PFSK-1 (cell line): ENCODE data around the gene CDKN2AIPNL.

Experiments
- FOXP2 ChIP-seq: optimal IDR thresholded peaks from 2 replicates; pipeline ENCODE3; 2011; ENCODE audit warnings: borderline replicate concordance, control low read depth, inconsistent platforms; ENCODE audit not compliant: insufficient read depth; ENCODE audit errors: extremely low read length, extremely low read depth
- POLR2AphosphoS5 ChIP-seq: IDR thresholded peaks from 2 replicates; pipeline ENCODE4 v1.6.1; 2012; ENCODE audit warnings: low read depth, mild to moderate bottlenecking, control low read depth, low read length, moderate library complexity
- SIN3A ChIP-seq: IDR thresholded peaks from 2 replicates; pipeline ENCODE4 v1.6.1; 2012; ENCODE audit warnings: mild to moderate bottlenecking, low read length, moderate library complexity, borderline replicate concordance; ENCODE audit not compliant: insufficient read depth
- TAF1 ChIP-seq: IDR thresholded peaks from 2 replicates; pipeline ENCODE4 v1.6.1; 2012; ENCODE audit warnings: low read length, control low read depth, borderline replicate concordance; ENCODE audit not compliant: insufficient read depth
- TF ChIP-seq, protein P1 (sequence below), 2 experiments: IDR thresholded peaks; 2 replicates each; pipeline versions ENCODE4 v1.6.1 to v1.8.0; 2011 to 2012; ENCODE audit warnings: low read depth in 2 of 2, low read length in 2 of 2, control low read depth in 1 of 2, inconsistent platforms in 1 of 2, mild to moderate bottlenecking in 1 of 2, moderate library complexity in 1 of 2; ENCODE audit not compliant: insufficient read depth in 1 of 2

DNA sequence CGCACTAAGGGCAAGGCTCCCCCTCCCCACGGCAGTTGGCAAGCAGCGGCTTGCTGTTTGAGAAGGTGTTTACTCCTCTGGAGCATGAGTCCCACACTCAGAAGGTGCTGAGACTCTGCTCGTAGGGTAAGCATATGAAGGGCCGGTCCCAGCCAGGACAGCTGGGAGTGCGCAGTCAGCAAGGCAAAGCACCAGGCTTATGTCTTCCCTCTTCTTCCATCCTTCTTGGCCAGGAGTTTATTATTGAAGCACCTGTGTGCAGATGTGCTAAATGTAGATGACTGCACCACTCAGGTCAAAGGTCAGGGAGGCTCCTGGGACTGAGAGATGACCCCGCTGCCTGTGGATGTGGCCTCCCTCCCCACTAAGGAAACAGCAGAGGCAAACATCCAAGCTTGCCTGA is 27.0 kb upstream of the CDKN2AIPNL start:
- TF ChIP-seq POLR2AphosphoS5 = no peak
- TF ChIP-seq TAF1 = no peak
- TF ChIP-seq, protein P1, sequence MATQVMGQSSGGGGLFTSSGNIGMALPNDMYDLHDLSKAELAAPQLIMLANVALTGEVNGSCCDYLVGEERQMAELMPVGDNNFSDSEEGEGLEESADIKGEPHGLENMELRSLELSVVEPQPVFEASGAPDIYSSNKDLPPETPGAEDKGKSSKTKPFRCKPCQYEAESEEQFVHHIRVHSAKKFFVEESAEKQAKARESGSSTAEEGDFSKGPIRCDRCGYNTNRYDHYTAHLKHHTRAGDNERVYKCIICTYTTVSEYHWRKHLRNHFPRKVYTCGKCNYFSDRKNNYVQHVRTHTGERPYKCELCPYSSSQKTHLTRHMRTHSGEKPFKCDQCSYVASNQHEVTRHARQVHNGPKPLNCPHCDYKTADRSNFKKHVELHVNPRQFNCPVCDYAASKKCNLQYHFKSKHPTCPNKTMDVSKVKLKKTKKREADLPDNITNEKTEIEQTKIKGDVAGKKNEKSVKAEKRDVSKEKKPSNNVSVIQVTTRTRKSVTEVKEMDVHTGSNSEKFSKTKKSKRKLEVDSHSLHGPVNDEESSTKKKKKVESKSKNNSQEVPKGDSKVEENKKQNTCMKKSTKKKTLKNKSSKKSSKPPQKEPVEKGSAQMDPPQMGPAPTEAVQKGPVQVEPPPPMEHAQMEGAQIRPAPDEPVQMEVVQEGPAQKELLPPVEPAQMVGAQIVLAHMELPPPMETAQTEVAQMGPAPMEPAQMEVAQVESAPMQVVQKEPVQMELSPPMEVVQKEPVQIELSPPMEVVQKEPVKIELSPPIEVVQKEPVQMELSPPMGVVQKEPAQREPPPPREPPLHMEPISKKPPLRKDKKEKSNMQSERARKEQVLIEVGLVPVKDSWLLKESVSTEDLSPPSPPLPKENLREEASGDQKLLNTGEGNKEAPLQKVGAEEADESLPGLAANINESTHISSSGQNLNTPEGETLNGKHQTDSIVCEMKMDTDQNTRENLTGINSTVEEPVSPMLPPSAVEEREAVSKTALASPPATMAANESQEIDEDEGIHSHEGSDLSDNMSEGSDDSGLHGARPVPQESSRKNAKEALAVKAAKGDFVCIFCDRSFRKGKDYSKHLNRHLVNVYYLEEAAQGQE (IDR thresholded peaks at IDR 0.05; ENCODE audit: insufficient read depth in 1 of 2, low read depth in 2 of 2, low read length in 2 of 2) = no peak
- no peak for TF ChIP-seq SIN3A
- no peak for TF ChIP-seq FOXP2
